ENCODE results near the gene AGPS.

DNA sequence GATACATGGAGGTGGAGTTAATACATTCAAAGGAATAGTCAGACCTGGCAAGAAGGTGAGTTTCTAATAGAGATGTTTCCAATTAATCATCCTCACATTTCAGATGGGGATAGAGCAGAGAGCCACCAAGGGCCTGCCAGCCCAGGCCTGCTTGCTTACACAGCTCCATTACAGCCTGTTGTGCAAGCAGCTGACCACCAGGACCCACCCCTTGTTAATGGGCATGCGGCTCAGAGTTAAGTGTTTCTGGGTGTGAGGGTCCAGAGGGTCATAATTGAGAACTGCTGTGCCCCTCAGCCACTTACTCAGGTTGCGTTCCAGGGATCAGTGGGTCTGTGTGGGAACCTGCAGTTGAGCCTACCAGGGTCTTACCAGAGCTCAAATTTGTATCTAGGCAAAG is 199.8 kb downstream of the AGPS start:
- TF ChIP-seq, protein P1, sequence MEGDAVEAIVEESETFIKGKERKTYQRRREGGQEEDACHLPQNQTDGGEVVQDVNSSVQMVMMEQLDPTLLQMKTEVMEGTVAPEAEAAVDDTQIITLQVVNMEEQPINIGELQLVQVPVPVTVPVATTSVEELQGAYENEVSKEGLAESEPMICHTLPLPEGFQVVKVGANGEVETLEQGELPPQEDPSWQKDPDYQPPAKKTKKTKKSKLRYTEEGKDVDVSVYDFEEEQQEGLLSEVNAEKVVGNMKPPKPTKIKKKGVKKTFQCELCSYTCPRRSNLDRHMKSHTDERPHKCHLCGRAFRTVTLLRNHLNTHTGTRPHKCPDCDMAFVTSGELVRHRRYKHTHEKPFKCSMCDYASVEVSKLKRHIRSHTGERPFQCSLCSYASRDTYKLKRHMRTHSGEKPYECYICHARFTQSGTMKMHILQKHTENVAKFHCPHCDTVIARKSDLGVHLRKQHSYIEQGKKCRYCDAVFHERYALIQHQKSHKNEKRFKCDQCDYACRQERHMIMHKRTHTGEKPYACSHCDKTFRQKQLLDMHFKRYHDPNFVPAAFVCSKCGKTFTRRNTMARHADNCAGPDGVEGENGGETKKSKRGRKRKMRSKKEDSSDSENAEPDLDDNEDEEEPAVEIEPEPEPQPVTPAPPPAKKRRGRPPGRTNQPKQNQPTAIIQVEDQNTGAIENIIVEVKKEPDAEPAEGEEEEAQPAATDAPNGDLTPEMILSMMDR (IDR thresholded peaks at IDR 0.05), result no peak
- TF ChIP-seq POLR2A (IDR thresholded peaks at IDR 0.05), result no peak
